GM21526 (cell line): ENCODE results near the gene TRIM14.
"Not testable (repeated sequence)": the region's sequence is repeated elsewhere in the genome, so short reads cannot be mapped to it uniquely, and the experiment has no call there.

Source experiments
- ATAC-seq: cut with Tn5 transposase; IDR thresholded peaks from one replicate; pipeline ENCODE4 v1.9.1; 2021; ENCODE audit warnings: moderate library complexity; ENCODE audit not compliant: unreplicated experiment, low FRiP score

TRIM14 gene

DNA sequence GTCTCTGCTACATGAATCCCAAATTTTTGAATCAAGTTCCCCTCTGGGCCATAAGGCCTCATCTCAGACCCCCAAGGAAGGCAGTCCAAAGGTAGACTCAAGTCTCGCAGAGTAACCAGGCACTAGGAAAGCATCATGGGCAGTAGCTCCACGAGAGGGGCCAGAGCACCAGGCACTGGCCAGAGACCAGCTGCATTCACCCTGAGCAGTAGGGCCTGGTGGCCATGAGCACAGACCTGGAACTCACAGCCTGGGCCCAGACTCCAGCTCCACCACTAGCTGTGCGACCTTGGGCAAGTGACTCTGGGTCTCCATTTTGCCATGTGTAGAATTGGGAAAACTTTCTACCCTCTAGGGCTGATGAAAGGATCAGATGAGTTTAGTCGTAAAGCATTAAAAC lies 34.0 kb downstream of the TRIM14 start:
- ATAC-seq: no peak

DNA sequence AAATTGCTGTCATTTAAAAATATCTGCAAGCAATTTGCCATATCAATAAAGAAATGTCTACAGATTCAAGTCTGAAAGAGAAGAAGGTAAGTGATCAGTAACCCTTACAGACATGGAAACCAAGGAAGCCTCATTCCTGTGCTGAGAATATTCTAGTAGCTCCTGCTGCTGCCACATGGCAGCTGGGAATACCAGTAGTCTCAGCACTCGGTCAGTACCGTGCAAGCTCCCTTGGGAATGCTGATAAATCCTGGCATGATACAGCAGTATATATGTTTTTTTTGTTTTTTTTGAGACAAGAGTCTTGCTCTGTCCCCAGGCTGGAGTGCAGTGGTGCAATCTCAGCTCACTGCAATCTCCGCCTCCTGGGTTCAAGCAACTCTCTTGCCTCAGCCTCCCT lies 34.6 kb downstream of the TRIM14 start:
- no peak for ATAC-seq

DNA sequence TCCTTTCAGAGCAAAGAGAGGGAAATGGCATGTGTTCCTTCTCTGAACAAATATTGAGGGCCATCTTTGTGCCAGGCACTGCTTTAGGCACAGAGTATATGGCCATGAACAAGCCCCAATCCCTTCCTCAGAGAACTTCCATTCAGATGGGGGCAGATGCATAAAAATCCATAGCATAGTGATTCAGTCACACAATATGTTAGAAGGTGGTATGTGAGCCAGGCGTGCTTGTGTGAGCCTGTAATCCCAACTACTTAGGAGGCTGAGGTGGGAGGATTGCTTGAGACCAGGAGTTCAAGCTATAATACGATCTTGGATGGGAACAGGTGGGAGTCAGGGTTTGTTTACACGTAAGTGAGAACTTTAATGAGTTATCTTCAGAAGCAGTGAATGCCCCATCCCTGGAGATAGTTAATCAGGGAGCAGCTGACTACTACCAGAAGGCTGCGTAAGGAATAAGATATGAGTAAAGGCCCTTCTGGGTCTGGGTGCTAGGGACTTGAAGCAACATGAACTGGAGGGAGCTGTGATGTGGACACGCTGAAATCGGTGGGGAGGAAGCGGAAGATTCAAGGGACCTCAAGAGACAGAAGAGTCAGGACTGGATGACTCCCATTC lies 35.3 kb downstream of the TRIM14 start:
- ATAC-seq: no peak

DNA sequence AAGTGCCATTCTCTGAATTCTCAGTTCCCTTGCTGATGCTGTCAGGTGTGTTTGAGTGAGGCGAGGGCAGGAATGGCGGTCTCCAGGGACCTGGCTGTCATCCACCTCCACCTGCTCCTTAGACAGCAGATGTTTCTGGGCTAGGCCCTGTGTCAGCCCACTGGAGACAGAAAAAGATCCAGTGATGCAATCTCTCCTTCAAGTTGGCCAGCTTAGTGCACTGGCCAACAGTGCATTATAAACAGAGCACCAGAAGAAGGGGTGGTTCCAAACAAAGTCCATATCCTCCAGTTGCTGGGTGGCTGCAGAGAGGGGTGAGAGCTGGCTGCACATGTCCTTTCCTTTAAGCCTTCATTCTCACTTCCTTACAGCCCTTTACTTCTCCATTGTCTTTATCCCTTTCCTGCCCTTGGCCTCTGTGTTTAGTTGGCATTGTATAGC lies 35.9 kb downstream of the TRIM14 start:
- ATAC-seq: no peak

DNA sequence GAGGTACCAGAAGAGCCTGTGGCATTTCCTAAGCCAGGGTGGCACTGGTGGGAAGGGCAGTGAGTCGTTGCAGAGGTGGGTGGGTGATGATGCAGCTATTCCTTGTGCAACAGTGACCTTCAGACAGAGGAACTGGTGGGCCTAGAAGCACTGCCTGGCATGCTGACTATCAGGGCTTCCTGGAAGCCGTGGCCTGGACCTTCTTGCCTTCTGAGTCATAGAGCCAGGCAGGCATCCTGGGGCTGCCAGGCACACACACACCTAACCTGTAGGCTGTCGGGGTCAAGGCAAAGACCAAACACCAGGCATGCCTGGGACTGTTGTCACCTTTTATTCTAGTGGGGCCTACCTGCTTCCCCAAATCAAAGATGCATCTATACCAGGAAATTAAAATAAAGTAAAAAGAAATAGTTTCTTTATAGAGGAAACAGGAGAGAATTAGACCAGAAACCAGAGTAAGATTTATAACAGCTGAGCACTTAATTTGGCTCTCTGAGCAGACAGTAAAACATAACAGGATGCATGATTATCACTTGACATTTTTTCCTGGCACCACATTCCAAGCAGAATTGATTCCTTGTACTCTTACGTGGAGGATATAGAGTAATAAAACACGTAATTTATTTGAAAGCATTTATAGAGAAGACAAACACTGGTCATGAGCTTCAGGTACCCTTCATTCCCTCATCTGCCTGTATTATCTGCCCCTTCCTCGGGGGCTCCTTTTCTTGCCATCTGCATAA lies 37.4 kb downstream of the TRIM14 start:
- no peak for ATAC-seq

- no peak for ATAC-seq
Measured at GRCh38 chr9:98080780-98081179, 38.2 kb downstream of the TRIM14 start.

GRCh38 chr9:98080326-98080725 lies 38.7 kb downstream of the TRIM14 start:
- ATAC-seq: no peak

DNA sequence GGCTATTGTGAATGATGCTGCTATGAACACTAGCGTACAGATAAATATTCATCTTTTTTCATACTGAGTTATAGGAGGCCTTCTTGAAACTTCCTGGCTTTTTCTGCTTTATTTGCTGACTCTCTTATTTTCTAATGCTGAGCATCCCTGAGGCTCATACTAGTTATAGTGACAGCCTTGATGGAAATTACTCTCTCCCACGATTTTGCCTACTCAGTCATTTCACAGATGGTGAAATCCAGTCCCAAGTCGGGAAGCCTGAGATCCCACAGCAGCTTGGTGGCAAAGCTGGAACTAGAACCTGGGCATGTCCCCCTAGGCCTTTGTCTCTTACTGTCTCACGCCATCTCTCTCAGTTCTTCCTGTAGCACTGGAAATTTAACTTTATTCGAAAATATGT lies 40.1 kb downstream of the TRIM14 start:
- ATAC-seq: no peak

DNA sequence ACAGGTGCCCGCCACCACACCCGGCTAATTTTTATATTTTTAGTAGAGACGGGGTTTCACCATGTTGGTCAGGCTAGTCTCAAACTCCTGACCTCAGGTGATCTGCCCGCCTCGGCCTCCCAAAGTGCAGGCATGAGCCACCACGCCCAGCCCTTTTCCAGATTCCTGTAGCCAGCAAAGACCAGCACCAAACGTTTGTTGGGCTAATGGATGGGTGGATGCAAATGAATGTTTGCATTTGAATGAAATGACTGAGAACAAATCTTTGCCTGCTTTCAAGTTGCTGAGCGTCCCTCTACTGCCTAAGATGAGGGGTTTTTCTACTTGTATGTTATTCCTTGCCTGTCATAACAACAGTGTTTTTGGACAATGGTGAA lies 42.5 kb downstream of the TRIM14 start:
- not testable (repeated sequence) for ATAC-seq

- no peak for ATAC-seq
Measured at GRCh38 chr9:98075332-98075805, 43.7 kb downstream of the TRIM14 start.

DNA sequence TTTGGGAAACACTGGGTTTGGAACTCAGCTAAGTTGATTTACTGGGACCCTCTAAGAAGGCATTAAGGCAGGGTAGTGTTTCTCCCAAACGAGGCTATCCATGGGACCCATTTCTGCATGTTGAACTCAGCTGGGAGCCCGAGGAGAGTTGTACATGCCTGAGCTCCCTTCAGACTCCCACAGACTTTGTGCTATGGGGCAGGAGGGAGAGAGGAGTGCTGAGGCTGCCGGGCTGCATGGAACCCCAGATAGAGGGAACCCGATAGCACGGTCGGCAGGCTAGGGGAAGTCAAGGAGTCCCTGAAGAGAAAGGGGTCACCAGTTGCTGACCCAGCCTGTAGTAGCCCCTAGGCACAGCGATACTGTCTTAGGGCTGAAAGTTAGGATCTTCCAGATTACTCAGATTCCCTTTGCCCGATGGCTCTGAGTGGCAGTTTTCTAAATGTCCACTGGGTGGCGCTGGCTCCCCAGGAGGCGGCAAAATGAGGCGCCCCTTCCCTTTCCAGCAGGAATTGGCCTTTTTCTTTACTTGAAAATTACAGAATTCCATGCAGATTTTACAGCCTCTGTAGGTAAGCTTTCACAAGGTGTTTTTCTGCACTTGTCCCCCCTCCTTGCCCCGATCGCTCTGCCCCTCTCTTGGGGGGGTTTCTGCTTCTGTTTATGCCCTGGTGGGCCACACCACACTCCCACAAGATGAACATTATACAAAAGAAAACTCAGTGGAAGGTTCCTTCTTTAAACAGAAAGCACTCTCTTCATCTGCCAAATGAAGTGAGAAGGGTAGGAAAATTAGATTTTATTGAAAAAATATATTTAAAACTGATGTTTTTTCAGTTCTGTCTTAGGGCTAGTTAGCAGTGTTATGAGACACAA lies 44.7 kb downstream of the TRIM14 start:
- no peak for ATAC-seq

- ATAC-seq: no peak
Measured at GRCh38 chr9:98071737-98072136, 47.3 kb downstream of the TRIM14 start.

GRCh38 chr9:98070704-98071103 lies 48.3 kb downstream of the TRIM14 start:
- no peak for ATAC-seq

DNA sequence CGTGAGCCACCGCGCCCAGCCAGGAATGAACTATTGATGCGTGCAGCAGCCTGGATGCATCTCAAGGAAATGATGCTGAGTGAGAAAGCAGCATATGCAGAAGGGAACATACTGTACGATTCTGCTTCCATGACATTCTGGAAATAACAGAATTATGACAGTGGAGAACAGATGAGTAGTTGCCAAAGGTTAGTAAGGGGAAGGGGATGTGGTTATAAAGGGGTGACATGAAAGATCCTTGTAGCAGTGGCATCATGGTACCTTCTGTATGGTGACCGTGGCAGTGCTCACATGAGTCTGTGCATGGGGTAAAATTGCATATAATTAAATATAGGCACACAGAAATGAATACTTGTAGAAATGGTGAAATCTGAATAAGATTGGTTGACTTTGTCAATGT lies 49.5 kb downstream of the TRIM14 start:
- no peak for ATAC-seq

DNA sequence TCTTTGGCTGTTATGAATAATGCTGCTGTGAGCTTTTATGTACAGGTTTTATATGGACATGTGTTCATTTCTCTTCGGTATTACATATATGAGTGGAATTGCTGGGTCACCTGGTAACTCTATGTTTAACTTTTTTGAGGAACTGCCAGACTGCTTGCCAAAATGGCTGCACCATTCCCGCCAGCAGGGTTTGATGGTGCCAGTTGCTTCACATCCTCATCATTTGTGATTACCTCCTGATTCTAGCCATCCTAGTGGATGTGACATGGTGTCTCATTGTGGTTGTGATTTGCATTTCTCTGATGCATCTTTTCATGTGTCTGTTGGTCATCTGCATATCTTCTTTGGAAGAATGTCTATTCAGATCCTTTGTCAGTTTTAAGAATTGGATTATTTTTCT lies 51.8 kb downstream of the TRIM14 start:
- ATAC-seq: no peak

- ATAC-seq: no peak
Measured at GRCh38 chr9:98066235-98066634, 52.8 kb downstream of the TRIM14 start.

DNA sequence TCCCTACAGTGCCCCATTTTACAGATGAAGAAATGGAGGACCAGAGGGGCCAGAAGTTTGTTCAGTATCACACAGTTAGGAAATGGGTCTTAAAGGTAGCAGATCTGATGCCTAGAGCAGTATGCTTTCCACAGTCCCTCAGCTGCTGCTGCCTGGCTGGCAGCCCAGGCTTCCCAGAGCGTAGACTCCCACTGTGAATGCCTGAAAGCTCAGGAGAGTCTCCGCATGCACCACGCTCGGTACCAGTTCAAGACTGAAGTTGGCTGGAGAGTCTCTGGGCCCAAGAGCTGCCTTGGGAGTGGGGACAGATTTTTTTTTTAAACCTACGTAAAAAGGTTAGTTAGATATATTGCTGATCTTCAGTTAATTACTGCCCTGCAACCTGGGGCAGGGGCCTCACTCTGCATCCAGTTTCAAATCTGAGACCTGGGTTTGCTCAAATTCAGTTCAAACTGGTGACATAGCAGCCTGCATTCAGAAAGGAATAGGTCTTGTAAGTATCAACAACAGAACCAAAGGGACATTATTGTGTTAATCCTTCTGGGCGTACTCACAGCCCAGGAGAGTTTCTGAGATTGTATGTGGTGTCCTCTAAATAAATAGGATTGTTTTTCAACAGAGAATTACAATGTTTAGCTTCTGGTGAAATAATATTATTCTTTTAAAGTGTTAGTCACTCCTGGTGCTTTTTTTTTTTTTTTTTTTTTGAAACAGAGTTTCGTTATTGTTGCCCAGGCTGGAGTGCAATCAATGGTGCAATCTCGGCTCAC lies 54.2 kb downstream of the TRIM14 start:
- no peak for ATAC-seq

- ATAC-seq: no peak
Measured at GRCh38 chr9:98062161-98062560, 56.9 kb downstream of the TRIM14 start.

GRCh38 chr9:98057138-98057799 lies 61.8 kb downstream of the TRIM14 start:
- ATAC-seq: no peak
